HG03565 (cell line): ENCODE results near the gene AMN1.
"Not testable (repeated sequence)": the region's sequence is repeated elsewhere in the genome, so short reads cannot be mapped to it uniquely, and the experiment has no call there.

Experiments used
- ATAC-seq: cut with Tn5 transposase; IDR thresholded peaks from one replicate; pipeline ENCODE4 v1.9.1; 2021; ENCODE audit warnings: mild to moderate bottlenecking, moderate library complexity; ENCODE audit not compliant: unreplicated experiment

The AMN1 gene

DNA sequence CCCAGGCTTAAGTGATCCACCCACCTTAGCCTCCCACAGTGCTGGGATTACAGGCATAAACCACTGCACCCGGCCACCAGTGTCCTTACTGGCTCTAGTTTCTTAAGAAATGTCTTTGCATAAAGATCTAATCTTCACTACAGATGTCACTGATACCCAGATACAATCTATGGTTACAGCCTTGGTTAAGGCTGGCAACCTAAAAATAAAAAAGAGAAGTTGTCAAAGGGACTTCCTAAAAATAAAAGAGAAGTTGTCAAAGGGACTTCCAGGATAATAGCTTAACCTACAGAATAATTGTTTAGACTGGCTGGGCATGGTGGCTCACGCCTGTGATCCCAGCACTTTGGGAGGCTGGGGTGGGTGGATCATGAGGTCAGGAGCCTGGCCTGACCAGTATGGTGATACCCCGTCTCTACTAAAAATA lies 41.7 kb downstream of the AMN1 start:
- ATAC-seq: peak; percentile 77

DNA sequence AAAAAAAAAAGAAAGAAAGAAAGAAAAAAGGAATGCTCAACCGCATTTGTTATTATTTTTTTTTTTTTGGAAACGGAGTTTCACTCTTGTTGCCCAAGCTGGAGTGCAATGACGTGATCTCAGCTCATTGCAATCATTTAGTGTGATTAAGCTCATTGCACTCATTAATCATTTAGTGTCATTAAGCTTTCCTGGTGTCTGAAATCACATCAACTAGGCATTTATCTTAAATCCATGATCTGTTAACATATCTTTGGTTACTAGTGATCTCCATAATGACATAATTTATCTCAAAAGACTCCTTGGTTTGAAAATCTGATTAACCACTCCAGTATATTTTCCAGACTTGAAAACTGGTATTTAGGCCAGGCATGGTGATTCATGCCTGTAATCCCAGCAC lies 43.0 kb downstream of the AMN1 start:
- ATAC-seq: no peak

DNA sequence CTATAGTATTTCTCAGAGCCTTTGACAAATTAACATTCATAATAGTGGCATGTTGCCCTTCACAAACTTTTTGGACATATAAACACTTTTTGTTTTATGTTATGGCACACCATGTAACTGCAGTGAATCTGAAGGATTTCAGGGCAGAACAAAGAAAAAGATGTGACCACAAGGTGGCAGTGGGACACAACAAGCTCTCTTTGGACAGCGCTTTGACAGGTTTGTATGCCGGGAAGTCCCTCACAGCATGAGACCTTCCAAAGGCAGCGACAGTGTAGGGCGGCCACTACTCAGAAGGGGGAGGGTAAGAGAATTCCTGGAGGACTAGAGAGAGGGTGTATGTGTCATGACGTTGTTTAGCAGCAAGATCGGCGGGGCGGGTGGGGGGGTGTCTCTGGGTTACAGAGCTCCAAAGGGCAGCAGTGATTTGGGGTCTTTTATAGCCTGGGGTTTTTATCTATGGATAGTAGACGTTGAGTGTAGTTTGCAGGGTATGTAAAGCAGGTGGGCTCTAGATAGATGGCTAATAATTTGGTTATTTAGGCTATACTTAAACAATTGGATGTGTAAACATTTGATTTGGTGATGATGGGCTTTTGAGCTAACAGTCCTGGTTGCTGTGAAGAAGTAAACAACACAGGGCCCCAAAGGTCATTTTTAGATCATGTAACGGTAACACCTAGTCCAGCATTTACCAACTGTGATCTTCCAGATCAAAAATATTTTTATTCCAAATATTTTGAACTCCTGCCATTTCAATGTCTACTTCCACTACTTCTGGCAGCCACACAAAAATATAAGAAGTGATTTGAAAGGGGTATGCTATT lies 46.5 kb downstream of the AMN1 start:
- ATAC-seq: peak; percentile 73

DNA sequence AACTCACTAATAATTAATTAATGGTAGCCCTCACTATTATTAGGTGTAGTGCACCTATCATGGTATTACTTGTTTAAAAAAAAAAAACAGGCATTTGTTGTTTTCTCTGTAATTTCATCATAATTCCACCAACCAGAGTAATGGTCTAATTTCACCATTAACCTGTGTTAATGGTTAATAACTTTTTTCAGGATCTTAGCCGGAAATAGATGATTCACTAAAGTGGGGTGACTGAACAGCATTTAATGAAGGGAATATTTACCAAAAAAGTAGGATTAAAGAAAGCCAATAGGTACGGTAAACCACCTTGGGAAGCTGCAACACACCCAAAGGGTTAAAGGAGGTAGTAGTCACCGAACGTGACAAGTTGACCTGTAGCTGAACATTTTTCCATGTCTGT lies 56.3 kb downstream of the AMN1 start:
- no peak for ATAC-seq

DNA sequence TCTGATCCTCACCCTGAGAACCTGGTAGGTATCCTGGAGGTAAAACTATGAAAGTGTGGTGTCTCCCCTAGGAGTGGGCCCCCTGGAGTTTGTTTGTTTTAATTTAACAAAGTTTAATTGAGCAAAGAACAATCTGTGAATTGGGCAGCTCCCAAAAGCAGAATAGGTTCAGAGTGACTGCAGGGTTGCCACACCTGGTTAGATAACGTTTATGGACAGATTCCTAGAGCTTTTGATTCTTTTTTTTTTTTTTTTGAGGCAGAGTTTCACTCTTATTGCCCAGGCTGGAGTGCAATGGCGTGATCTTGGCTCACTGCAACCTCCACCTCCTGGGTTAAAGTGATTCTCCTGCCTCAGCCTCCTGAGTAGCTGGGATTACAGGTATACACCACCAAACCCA lies 59.2 kb downstream of the AMN1 start:
- ATAC-seq: not testable (repeated sequence)

DNA sequence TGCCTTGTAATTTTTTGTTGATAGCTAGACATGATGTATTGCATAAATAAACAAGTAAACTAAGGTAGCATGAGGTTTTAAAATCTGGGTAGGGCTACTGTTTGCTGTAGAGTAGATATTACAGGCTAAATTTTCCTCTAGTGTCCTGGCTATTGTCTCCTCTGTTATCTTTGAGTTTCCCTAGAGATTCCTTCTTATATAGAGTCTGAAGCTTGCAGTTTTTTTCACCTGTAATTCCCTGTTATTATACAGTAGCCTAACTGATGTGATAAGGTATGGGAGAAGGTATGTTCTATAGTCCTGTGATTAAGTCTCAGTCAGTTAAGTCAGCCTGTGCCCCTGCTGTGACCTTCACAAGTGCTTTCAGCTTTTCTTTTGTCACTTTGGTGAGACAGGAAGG lies 59.8 kb downstream of the AMN1 start:
- no peak for ATAC-seq

DNA sequence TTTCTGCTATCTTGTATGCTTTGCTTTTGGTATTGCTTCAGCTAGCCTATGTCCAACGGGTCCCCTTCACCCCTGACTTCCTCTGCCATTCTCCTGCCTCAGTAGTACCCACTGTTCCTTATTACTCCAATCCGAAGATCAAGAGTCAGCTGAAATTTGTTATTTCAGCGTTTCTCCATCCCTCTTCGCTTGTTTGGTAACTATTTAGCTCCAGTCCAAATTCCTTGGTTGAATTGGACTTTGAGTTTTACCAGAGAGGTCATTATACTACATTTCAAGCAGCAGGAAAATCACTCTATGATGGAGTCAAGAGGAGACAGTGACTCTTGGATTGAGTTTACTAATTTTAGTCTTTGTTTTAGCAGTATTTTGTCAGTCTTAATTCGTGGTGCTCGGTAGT lies 64.8 kb downstream of the AMN1 start:
- no peak for ATAC-seq

DNA sequence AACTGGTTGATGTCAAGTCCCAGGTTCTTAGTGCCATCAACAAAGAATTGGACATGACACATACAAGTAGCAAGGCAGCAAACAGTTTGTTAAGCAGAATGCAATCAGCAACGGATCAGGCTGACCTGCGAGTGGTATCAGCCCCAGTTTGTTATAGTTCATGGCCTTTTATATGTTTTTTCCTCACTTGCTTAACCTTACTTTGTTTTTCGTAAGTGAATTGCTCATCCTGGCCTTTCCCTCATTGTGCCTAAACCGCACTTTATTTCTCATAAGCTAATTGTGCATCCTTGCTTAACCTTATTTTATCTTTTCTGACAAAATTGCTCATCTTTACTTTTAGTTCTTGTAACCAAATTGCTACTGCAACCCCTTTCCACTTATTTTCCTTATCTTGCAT lies 65.2 kb downstream of the AMN1 start:
- ATAC-seq: no peak

DNA sequence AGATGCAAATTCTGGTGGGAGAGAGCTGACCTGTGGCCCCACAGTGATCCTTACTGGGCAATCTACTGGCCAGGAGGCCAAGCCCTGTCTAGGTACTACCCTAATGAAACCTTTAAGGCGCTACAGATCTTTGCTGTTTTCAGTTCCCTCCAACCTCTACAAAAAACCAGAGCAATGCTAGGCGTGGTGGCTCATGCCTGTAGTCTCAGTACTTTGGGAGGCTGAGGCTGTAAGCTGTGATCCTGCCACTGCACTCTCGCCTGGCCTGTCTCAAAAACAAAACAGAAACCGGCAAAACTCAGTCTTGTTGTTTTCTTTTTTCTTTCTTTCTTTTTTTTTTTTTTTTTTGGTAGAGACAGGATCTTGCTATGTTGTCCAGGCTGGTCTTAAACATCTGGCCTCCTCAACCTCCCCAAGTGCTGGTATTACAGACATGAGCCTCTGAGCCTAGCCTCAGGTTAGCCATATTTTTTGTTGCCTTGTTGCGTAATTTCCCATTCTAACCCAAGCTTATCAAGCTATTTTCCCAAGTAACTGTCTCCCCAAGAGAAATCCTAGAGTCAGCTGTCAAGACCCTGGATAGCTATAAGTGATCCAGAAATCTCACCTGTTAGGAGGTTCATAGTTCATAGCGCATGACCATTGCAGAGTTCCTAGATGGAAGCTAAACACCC lies 66.5 kb downstream of the AMN1 start:
- no peak for ATAC-seq

DNA sequence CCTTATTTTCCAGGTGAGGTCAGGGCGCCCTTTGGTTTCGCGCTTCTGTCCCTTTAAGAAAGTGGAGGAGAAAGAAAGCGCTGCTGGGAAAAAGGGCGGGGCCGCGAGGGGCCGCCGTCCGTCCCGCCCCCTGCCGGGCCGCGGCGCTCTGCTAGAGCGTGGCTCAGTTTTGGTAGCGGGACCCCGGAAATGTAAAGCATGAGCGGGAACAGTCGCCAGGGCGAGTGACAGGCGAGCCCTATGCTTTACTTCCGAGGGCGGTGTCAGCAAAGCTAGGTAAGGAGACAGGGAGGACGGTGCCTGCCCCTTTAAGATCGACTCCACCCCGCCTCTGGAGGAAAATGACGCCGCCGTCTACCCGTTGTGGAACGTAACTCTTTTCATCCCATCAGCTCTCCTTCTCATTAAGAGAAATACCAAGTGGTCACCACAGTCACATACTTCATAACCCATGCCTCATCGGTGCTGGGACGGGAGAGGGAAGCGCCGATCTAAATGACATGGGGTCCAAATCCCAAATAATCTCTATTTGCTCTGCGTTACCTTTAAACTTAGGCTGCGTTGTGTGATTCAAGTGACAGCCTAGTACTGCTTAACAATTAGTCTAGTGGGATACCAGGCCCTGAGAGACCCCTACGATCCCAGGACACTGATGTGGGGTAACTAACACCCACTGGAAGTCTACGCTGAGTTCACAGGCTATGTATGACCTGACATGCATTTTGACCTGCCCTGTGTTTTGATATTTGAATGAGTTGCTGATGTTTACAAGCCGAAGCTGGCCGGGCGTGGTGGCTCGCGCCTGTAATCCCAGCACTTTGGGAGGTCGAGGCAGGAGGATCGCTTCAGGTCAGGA lies 69.5 kb downstream of the AMN1 start, which contains the start of gene ETFBKMT:
Gene ETFBKMT, plus strand, starts transcription at position 602 of the 856 bp plus-strand sequence. CDS start 2,266 bp downstream, outside the sequence.
- peak; percentile 100 for ATAC-seq

DNA sequence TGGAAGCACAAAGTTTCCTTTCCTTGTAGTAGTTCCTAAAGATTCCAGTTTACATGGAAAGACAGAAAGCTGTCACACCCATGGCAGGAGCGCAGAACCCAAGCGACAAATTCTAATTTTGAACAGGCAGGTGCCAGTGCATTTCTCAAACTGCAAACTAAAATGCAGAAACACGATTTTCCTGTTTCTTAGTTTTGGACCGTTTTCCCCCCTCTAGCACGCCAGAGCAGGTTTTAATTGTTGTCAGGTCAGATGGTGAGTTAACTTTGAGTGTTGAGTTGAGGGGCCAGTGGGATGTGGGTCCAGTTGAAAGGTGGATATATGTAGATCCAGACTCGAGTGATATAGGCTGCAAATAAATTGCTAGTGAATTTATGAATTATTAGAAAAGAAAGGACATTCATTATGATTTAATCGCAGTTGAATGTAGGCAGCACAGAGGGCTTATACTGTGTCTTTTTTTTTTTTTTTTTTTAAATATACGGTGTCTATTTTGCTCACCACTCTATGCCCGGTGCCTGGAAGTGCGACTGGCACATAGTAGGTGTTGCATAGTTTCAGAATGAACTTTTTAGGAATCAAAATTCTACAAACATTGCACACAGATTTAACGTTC lies 70.2 kb downstream of the AMN1 start:
- no peak for ATAC-seq

DNA sequence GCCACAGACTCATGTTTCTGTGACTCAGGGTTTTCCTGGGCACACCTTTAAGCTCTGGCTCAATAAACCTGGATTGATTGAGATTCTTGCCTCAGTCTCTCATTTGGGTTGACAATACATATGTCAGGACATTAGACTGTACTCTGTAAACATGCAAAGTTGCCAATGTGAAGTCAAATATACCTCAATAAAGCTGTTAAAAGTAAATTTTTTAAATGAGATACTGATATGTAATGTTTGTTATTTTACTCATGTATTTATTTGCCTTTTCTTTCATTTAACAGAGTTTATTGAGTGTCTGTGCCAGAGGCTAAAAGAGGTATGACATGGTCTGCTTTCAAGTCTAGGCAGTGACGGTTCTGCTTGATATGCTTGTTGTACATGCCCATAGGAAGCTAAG lies 73.0 kb downstream of the AMN1 start:
- no peak for ATAC-seq

DNA sequence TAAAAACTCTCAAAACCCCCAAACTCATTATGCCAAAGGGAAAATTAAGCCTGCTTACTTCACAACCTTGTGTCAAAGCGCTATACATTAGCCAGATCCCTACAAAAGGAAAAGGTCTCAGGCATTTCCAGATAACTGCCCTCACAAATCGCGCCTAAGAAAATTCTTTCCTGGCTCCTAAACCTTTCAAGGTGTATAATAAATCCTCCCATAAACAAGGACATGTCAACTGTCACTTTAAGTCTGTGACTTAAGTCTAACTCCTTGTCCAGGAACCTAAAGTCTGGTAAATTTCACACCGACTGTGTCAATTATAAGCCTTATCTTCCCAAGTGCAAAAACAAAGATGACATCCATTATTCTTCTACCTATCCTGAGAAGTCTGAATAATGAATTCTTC lies 73.6 kb downstream of the AMN1 start:
- ATAC-seq: no peak

DNA sequence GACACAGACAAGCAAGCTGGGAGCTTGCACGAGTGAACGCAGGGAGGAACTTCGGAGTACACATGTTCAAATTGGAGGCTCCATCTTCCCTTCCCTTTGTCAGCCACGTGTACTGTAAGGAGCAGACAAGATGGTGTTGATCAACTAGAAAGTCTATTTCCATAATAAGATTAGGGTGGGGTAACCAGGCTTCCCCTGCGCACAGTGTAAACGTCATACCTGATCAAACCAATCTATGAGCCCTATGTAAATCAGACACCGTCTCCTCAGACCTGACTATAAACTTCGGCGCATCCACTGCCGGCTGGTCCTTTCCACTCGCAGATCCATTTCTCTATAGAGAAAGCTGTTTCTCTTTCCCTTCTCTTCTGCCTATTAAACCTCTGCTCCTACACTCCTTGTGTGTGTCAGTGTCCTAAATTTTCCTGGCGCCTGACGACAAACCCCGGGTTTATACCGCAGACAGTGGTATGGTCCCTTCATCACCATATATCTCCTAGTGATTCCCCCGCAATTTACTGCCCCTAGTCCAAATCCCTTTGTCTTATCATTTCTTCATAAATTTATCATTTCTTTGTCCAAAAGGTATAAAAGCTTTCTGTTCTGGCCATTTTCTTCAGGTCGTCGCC lies 76.8 kb downstream of the AMN1 start:
- no peak for ATAC-seq

DNA sequence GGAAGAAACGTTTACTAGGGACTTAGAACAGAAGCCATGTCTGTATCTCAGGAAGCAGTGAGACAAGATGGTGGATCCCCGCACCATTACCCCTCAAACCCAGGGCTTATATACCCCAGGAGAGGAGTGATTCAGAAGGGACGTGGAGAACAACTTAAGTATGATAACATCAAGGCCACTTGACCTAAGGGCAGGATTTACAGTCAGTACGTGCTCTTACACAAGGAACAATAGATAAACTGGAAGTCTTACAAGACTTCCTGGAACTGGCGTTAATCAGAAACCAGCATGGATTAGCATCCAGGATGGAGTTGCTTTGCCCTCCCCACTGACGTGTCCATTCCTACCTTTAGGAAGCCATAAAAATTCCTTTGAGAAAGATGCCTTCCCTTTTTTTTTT lies 77.9 kb downstream of the AMN1 start:
- no peak for ATAC-seq

DNA sequence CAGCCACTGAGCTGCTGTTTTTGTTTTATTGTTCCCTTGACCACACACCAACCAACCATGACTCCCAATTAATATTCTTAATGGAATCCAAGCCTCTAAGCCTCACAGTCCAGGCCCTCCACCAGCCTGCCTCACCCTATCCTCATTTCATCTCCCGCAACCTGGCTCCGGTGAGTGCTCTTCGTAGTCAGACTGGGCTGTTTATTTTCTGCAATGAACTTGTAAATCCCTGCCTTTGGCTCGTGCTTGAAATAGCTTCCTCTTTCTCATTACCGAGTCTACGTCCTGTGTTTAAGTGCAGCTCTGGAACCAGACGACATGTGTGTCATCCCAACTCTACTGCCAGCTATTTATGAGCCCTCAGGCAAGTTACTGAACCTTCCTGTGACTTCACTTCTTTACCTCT lies 81.7 kb downstream of the AMN1 start:
- ATAC-seq: no peak

DNA sequence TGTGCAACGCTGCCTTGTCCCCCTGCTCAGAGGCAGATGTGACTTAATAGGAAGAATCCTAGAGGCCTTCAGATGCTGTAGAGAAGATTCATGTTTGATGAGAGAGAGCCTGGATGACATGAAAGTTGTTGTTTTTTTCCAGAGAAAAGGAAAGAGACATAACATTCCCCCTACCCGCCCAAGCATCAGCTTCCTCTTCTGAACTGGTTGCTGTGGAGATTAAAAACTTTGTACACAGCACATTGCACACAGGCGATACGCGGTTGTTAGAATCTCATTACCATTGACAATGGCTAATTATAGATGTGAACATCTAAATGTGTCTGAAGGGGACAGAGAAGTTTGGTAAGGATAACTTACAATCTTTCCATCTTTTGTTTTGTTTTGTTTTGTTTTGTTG lies 82.9 kb downstream of the AMN1 start:
- ATAC-seq: no peak

DNA sequence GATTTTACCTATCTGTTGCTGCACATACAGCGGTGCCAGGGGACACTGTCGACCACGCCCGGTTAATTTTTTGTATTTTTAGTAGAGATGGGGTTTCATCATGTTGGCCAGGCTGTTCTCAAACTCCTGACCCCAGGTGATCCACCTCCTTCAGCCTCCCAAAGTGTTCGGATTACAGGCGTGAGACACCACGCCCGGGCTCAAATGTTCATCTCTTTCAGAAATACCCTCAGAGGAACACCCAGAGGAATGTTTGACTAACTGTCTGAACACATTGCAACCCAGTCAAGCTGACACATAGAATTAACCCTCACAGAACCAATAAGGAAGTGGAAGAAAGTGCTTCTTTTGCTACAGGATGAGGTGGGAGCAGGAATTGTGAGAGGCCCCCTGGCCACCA lies 84.3 kb downstream of the AMN1 start:
- ATAC-seq: no peak

DNA sequence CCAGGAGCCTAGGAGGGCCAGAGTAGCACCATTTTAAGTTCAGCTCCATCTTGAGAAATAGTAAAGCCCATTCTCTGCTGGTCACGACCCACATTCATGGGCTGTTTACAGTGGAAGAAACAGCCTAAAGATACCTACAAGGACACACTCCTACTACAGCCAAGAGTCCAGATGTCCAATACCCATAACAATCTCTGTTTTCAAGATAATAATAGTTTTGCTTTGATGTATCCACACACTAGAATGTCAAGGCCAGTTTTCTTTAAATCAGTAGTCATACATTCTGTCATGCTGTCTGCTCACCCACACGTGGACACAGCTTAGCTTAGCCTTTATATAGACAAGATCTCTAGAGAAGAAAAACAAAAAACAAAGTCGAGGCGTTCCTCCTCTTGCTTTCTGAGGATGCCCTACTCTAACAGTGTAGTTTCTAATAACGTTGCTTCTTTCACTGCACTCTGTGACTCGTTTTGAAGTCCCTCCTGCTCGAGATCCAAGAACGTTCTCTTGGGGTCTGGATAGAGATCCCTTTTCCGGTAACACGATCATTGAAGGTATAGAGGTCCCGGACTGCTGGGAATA lies 87.2 kb downstream of the AMN1 start:
- no peak for ATAC-seq

DNA sequence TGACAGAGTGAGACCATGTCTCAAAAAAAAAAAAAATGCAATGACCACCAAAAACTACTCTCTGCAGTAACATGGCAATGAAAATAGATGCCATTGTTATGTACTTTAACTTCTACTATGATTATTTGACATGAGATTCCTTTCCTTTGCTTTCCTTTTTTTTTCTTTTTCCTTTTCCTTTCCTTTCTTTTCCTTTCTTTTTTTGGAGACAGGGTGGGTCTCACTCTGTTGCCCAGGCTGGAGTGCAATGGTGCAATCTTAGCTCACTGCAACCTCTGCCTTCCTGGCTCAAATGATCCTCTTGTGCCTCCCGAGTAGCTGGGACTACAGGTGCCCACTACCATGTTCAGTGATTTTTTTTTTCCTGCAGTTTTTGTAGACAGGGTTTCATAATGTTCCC lies 94.2 kb downstream of the AMN1 start:
- no peak for ATAC-seq
